Ascending aorta (tissue), 2 donors: ENCODE data around the gene MAEA. TPM values are rescaled to one million over a fixed set of nuclear protein-coding genes. Genes with fewer than 3 reads are reported as not detected.
A peak's percentile ranks its signal among the peaks of the same experiment; 100 is the strongest.
"Not testable (repeated sequence)": the region's sequence is repeated elsewhere in the genome, so short reads cannot be mapped to it uniquely, and the experiment has no call there.

ENCODE experiments used
- DNase-seq, 2 donors: peaks; one replicate each; pipeline ENCODE4 v3.0.0-alpha.2; 2019; ENCODE audit warnings: low spot score in 2 of 2
- H3K27ac ChIP-seq, 2 donors: fragments of 200-600 bp; sonication (generic); one replicate each; pipeline ENCODE4 v1.5.1; 2016 to 2017; ENCODE audit warnings: mild to moderate bottlenecking in 1 of 2
- H3K27me3 ChIP-seq: fragments of 200-600 bp; sonication (generic); one replicate; pipeline ENCODE4 v1.5.1; 2017
- H3K36me3 ChIP-seq, 2 donors: fragments of 200-600 bp; sonication (generic); one replicate each; pipeline ENCODE4 v1.5.1; 2016
- H3K4me1 ChIP-seq, 2 donors: fragments of 200-600 bp; sonication (generic); one replicate each; pipeline ENCODE4 v1.5.1; 2016 to 2017; ENCODE audit warnings: mild to moderate bottlenecking in 1 of 2
- H3K4me3 ChIP-seq, 2 donors: fragments of 200-600 bp; sonication (generic); one replicate each; pipeline ENCODE4 v1.5.1; 2016 to 2017; ENCODE audit warnings: mild to moderate bottlenecking in 1 of 2
- H3K9me3 ChIP-seq, 2 donors: fragments of 200-600 bp; sonication (generic); one replicate each; pipeline ENCODE4 v1.5.1; 2016
- intact Hi-C: fragments of 100-400 bp; cut with DNase I; formaldehyde crosslinking; loops from one replicate; pipeline ENCODE4 v1.15.1; 2023
- total RNA-seq: library from RNA; depleted of rRNA; stranded (reverse); fragments of >200 nt; gene quantifications from one replicate; pipeline ENCODE4 v1.1.0, GENCODE V29; 2016
- TF ChIP-seq, protein P1 (sequence below), 3 experiments: fragments of 200-600 bp in 2 of 3; fragments of 450-650 bp in 1 of 3; sonication (generic) in 2 of 3; IDR thresholded peaks; one replicate each; pipeline ENCODE4 v1.5.1; 2016 to 2019; ENCODE audit warnings: antibody characterized with exemption in 3 of 3, mild to moderate bottlenecking in 1 of 3, moderate library complexity in 1 of 3

The MAEA gene
- total RNA-seq, 1 donor from 2014 or later, result 56.3 TPM

DNA sequence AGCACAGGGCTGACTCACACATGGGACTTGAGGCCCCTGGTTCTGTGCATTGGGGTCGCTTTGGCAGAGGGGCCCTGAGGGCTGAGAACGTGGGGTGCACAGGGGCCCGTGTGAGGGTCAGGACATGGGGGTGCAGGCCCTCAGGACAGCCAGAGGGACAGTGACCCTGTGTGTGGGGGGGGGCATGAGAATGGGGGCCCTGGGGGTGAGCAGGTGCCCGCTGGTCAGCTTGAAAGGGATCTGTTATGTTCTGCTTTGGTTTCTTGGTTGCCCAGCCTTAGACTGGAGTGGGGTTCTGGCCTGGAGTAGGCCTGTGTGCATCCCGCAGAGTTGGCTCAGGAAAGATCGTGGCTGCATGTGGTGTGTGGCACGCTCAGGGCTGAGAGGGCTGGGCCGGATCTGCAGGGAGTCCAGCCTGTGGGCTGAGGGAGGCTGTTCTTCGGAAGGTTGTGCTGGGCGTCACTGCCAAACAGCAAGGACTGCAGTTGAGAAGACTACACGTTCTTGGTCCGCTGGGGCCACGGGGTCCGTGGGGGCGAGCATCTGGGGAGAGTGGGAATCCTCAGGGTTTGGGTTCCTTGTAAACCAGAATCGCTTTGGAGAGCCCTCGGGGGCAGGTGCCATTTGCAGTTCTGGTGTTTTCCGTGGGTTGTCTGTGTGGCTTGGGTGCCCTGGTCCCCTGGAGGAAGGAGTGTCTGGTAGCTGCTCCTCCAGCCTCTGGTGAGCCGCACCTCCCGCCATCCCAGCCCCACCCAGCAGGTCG, 42.1 kb downstream of the MAEA start:
- H3K9me3 ChIP-seq, result no peaks in the 10 kb centered on the region
- H3K36me3 ChIP-seq, result peaks cover 39 to 72% of the 10 kb centered on the region in 2 donors
- H3K27me3 ChIP-seq, result no peaks in the 10 kb centered on the region
- H3K27ac ChIP-seq, result no peak overlapping the region
- H3K4me1 ChIP-seq, result no peaks in the 10 kb centered on the region
- intact Hi-C loops, result no loop called here
- no peak overlapping the region for H3K4me3 ChIP-seq
- TF ChIP-seq, protein P1, sequence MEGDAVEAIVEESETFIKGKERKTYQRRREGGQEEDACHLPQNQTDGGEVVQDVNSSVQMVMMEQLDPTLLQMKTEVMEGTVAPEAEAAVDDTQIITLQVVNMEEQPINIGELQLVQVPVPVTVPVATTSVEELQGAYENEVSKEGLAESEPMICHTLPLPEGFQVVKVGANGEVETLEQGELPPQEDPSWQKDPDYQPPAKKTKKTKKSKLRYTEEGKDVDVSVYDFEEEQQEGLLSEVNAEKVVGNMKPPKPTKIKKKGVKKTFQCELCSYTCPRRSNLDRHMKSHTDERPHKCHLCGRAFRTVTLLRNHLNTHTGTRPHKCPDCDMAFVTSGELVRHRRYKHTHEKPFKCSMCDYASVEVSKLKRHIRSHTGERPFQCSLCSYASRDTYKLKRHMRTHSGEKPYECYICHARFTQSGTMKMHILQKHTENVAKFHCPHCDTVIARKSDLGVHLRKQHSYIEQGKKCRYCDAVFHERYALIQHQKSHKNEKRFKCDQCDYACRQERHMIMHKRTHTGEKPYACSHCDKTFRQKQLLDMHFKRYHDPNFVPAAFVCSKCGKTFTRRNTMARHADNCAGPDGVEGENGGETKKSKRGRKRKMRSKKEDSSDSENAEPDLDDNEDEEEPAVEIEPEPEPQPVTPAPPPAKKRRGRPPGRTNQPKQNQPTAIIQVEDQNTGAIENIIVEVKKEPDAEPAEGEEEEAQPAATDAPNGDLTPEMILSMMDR (IDR thresholded peaks at IDR 0.05), result no peak
- DNase-seq, result no peak

DNA sequence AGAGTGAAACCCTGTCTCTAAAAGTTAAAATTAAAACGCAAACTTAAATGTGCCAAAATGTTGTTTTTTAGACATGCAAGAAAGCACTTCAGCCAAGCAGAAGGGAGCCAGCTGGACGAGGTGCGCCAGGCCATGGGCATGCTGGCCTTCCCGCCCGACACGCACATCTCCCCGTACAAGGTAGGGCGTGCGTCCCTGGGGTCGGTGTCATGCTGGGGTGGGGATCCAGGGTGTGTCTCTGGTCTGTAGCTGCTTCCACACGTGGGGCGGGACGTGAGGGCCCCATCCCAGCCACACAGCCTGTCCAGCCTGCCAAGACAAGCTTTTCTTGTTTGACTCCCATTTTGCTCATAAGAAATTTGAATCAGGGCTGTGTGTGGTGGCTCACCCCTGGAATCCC, 43.0 kb downstream of the MAEA start:
- Histone ChIP-seq H3K4me3 (no peak overlapping the region), H3K36me3 (peaks cover 39 to 72% of the 10 kb centered on the region in 2 donors), H3K9me3 (no peaks in the 10 kb centered on the region), H3K27ac (peak overlapping the region in 1 of 2 donors; percentile 28), H3K4me1 (no peaks in the 10 kb centered on the region), H3K27me3 (no peaks in the 10 kb centered on the region)
- no peak for DNase-seq
- TF ChIP-seq, protein P1 (IDR thresholded peaks at IDR 0.05), result no peak
- intact Hi-C loops, result no loop called here

DNA sequence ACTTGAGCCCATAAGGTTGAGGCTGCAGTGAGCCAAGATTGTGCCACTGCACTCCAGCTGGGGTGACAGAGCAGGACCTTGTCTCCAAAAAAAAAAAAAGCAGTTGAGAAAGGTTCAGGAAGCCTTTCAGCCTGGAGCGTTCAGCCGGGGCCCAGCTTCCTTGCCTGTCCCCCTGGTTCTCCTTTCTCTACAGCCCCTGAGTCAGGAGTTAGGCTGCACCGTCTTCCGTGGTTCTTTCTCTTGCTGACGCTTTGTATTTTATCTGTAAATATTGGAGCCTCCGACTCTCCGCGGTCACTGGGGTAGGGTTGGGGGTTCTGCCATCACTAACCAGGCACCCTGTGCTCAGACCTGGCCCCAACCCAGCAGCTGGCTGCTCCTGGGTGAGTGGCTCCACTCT, 43.6 kb downstream of the MAEA start:
- Histone ChIP-seq H3K27me3 (no peaks in the 10 kb centered on the region), H3K9me3 (no peaks in the 10 kb centered on the region), H3K27ac (peak overlapping the region in 1 of 2 donors; percentile 28), H3K4me1 (no peaks in the 10 kb centered on the region), H3K4me3 (no peak overlapping the region), H3K36me3 (peaks cover 39 to 72% of the 10 kb centered on the region in 2 donors)
- TF ChIP-seq, protein P1 (IDR thresholded peaks at IDR 0.05), result no peak
- no peak for DNase-seq
- intact Hi-C loops, result no loop called here

DNA sequence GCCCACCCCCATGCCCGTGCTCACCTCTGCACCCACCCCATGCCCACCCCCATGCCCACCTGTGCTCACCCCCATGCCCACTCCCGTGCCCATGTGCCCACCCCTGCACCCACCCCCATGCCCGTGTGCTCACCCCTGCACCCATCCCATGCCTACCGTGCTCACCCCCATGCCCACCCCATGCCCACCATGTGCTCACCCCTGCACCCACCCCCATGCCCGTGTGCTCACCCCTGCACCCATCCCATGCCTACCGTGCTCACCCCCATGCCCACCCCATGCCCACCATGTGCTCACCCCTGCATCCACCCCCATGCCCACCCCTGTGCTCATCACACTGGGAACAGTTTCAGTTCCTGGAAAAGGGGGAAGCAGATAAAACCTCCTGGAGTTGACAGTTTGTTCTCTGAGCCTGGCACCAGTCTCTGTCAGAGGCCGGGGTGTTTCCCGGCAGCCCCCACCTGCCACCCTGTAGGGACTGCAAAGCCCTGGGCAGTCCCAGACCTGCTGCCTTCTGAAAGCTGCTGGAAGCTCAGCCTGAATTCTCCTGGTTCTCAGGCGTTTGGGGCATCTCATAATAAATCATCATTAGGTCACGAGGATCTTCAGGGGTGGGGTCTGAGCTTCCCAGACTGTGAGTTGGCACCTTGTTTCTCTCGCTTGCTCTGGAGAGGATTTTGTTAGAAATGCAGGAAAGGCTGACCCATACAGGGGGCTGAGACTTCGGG, 44.3 kb downstream of the MAEA start:
- H3K4me3 ChIP-seq, H3K4me1 ChIP-seq, intact Hi-C loops, H3K9me3 ChIP-seq, H3K27ac ChIP-seq, H3K27me3 ChIP-seq, DNase-seq: not testable (repeated sequence)
- peaks cover 39 to 72% of the 10 kb centered on the region in 2 donors for H3K36me3 ChIP-seq

GRCh38 chr4:1334579-1334895, 44.8 kb downstream of the MAEA start:
- Histone ChIP-seq H3K27me3 (no peaks in the 10 kb centered on the region), H3K4me3 (no peak overlapping the region), H3K9me3 (no peaks in the 10 kb centered on the region), H3K36me3 (peaks cover 39 to 72% of the 10 kb centered on the region in 2 donors), H3K4me1 (no peaks in the 10 kb centered on the region), H3K27ac (no peak overlapping the region)
- TF ChIP-seq, protein P1 (IDR thresholded peaks at IDR 0.05), result no peak
- DNase-seq, result no peak
- intact Hi-C loops, result no loop called here

GRCh38 chr4:1335193-1335883, 45.6 kb downstream of the MAEA start:
- intact Hi-C loops, H3K4me1 ChIP-seq: not testable (repeated sequence)

More at GRCh38 chr4:1335193-1335883, 45.6 kb downstream of the MAEA start:
- peaks cover 47 to 73% of the 10 kb centered on the region in 2 donors for H3K36me3 ChIP-seq
- not testable (repeated sequence) for H3K27ac ChIP-seq, H3K27me3 ChIP-seq, DNase-seq, H3K4me3 ChIP-seq, H3K9me3 ChIP-seq
